GM12872 (cell line): ENCODE data around the gene CNIH3.

Source experiments
- TF ChIP-seq, protein P1 (sequence below): IDR thresholded peaks from 3 replicates; pipeline ENCODE4 v1.5.1; 2011; ENCODE audit warnings: low read depth, mild to moderate bottlenecking, low read length, moderate library complexity; ENCODE audit not compliant: insufficient read depth

The CNIH3 gene

DNA sequence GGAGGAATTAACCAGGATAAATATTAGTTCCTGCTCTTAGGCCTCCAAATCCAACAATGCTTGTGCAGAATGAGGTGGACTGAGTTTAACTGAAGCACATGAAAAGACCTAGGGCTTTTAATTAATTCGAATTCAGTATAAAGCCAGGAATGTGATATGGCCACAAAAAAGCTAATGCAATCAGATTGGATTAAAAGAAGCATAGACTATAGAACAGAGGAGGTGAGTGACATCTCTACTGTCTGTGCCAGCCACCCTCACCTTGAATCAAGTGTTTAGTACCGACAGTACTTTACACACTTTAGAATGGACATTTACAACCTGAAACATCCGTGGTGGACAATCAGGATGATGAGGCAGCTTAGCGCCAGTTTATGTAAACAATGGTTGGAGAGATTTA lies 62.1 kb downstream of the CNIH3 start:
- TF ChIP-seq, protein P1, sequence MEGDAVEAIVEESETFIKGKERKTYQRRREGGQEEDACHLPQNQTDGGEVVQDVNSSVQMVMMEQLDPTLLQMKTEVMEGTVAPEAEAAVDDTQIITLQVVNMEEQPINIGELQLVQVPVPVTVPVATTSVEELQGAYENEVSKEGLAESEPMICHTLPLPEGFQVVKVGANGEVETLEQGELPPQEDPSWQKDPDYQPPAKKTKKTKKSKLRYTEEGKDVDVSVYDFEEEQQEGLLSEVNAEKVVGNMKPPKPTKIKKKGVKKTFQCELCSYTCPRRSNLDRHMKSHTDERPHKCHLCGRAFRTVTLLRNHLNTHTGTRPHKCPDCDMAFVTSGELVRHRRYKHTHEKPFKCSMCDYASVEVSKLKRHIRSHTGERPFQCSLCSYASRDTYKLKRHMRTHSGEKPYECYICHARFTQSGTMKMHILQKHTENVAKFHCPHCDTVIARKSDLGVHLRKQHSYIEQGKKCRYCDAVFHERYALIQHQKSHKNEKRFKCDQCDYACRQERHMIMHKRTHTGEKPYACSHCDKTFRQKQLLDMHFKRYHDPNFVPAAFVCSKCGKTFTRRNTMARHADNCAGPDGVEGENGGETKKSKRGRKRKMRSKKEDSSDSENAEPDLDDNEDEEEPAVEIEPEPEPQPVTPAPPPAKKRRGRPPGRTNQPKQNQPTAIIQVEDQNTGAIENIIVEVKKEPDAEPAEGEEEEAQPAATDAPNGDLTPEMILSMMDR = no peak

DNA sequence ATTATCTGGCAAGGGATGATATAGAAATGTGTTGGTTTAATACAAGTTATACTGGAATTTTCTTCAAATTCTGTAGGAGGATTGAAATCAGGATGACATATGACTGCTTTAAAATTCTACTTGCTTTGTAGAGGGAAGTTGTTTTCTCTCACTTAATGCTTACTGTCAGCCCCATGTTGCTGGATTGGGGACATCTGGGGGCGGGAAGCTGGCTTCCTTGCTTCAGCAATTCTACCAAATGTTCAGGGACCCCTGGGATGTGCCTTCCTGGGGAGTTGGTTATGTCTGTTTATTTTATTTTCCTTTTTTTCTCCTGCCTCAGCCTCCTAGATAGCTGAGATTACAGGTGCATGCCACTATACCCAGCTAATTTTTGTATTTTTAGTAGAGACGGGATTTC lies 63.5 kb downstream of the CNIH3 start:
- TF ChIP-seq, protein P1 = no peak

DNA sequence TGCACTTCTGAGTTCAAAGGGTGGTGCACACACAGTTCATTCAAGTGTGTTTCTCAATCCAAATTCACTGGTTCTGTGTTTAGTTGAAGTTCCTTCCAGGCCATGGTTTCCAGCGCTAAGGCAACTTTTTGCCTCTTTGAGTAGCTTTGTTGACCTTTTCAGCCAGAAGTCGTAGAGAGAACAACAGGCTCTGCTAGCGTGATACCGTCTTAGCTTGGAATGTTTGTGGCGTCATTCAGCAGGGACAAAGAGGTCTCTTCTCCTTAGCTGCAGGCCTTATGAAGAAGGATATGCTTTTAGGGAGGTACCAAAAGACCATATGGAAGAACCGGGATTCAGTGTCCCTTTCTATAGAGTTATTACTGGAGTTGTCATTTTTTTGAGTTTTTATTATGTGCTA lies 65.7 kb downstream of the CNIH3 start:
- TF ChIP-seq, protein P1 = no peak

GRCh38 chr1:224683936-224684335 lies 67.8 kb downstream of the CNIH3 start:
- TF ChIP-seq, protein P1 = no peak

- TF ChIP-seq, protein P1 = no peak
These were observed 68.9 kb downstream of the CNIH3 start for GRCh38 chr1:224684979-224685425.

DNA sequence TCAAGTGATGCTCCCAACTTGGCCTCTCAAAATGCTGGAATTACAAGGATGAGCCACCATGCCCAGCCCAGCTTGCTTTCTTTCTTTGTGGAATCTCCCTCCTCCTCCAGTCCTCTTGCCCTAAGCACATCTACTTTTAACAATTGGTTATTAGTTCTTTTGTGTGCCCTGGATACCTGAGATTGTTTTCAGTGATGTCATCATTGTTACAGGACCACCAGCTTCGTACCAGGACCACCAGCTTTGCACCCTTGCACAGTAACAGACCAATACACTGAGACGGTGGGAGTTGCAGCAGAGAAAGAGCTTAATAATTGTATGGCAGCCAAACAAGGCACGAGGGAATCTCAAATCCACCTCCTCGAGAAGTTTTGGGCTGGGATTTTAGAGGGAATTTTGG lies 71.3 kb downstream of the CNIH3 start:
- TF ChIP-seq, protein P1 = no peak

DNA sequence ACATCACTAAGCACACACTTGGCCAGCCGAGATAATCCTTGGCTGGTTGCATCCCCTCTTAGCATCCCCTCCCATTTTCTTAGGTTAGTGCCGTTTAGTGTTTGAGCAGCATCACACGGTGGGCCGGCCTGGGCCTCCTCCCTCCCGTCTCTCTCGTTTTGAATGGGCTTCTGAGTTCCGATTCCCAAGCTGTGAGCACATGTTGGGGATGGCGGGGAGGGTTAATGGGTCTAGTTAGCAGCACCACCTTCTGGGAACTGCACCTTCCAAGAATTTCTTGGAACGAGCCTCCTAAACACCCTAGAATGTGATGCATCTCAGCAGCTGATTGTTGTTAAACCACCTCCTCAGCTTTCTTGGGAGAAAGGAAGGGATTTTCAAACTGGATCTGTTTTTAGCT lies 73.3 kb downstream of the CNIH3 start:
- TF ChIP-seq, protein P1 = no peak

GRCh38 chr1:224690576-224690975 lies 74.5 kb downstream of the CNIH3 start:
- TF ChIP-seq, protein P1 = no peak
